ENCODE results near the gene NUMBL. TPM values are rescaled to one million over a fixed set of nuclear protein-coding genes. Genes with fewer than 3 reads are reported as not detected.

The NUMBL gene
- total and polyA plus RNA-seq, 2 of the 13 experiments (the other 11 are each of a cell fraction or from before 2014, with no cell fraction given): 0.49 to 2.3 TPM

DNA sequence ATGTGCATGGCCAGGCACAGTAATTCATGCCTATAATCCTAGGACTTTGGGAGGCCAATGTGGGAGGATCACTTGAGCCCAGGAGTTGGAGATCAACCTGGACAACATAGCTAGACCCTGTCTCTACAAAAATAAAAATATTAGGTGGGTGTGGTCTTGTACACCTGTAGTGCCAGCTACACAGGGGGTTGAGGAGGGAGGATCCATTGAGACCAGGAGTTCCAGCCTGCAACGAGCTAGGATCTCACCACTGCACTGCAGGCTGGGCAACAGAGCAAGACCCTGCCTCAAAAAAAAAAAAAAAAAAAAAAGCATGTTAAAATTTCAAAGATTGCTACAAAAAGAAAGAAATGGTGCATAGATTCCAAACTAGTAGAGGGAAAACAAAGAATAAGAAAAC, 52.1 kb downstream of the NUMBL start:
- POLR2A ChIA-PET: no interaction called here

More for the DNA sequence above, 52.1 kb downstream of the NUMBL start:
- 0% methylated on average over 1 of the region's 1 CpG for WGBS (ENCODE audit: low lambda C conversion rate)
- no peaks in the 10 kb centered on the region for H3K9me3 ChIP-seq (ENCODE audit: low read length)
- TF ChIP-seq ZNF557 (CRISPR knock-in tag; IDR thresholded peaks at IDR 0.05) (no peak), RFXAP (CRISPR knock-in tag; IDR thresholded peaks at IDR 0.05; ENCODE audit: borderline replicate concordance) (no peak), ZNF17 (CRISPR knock-in tag; IDR thresholded peaks at IDR 0.05) (no peak), TCF7L2 (IDR thresholded peaks at IDR 0.05; ENCODE audit: low read depth, low read length) (no peak), ETV5 (CRISPR knock-in tag; IDR thresholded peaks at IDR 0.05; ENCODE audit: borderline replicate concordance) (no peak), IRX3 (CRISPR knock-in tag; IDR thresholded peaks at IDR 0.05; ENCODE audit: borderline replicate concordance, low read depth) (no peak), TRIM24 (CRISPR knock-in tag; IDR thresholded peaks at IDR 0.05) (no peak), KLF12 (CRISPR knock-in tag; IDR thresholded peaks at IDR 0.05; ENCODE audit: borderline replicate concordance) (no peak), ZFYVE20 (CRISPR knock-in tag; IDR thresholded peaks at IDR 0.05; ENCODE audit: borderline replicate concordance, low read depth) (no peak), ZNF143 (CRISPR knock-in tag; IDR thresholded peaks at IDR 0.05) (no peak), MEIS2 (CRISPR knock-in tag; IDR thresholded peaks at IDR 0.05) (no peak), MED1 (CRISPR knock-in tag; IDR thresholded peaks at IDR 0.05) (no peak)
- TF ChIP-seq, protein P1, sequence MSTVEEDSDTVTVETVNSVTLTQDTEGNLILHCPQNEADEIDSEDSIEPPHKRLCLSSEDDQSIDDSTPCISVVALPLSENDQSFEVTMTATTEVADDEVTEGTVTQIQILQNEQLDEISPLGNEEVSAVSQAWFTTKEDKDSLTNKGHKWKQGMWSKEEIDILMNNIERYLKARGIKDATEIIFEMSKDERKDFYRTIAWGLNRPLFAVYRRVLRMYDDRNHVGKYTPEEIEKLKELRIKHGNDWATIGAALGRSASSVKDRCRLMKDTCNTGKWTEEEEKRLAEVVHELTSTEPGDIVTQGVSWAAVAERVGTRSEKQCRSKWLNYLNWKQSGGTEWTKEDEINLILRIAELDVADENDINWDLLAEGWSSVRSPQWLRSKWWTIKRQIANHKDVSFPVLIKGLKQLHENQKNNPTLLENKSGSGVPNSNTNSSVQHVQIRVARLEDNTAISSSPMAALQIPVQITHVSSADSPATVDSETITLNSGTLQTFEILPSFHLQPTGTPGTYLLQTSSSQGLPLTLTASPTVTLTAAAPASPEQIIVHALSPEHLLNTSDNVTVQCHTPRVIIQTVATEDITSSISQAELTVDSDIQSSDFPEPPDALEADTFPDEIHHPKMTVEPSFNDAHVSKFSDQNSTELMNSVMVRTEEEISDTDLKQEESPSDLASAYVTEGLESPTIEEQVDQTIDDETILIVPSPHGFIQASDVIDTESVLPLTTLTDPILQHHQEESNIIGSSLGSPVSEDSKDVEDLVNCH (CRISPR knock-in tag; IDR thresholded peaks at IDR 0.05): no peak
- TF ChIP-seq, protein P2, sequence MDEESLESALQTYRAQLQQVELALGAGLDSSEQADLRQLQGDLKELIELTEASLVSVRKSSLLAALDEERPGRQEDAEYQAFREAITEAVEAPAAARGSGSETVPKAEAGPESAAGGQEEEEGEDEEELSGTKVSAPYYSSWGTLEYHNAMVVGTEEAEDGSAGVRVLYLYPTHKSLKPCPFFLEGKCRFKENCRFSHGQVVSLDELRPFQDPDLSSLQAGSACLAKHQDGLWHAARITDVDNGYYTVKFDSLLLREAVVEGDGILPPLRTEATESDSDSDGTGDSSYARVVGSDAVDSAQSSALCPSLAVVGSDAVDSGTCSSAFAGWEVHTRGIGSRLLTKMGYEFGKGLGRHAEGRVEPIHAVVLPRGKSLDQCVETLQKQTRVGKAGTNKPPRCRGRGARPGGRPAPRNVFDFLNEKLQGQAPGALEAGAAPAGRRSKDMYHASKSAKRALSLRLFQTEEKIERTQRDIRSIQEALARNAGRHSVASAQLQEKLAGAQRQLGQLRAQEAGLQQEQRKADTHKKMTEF (CRISPR knock-in tag; IDR thresholded peaks at IDR 0.05): no peak
- TF ChIP-seq, protein P3, sequence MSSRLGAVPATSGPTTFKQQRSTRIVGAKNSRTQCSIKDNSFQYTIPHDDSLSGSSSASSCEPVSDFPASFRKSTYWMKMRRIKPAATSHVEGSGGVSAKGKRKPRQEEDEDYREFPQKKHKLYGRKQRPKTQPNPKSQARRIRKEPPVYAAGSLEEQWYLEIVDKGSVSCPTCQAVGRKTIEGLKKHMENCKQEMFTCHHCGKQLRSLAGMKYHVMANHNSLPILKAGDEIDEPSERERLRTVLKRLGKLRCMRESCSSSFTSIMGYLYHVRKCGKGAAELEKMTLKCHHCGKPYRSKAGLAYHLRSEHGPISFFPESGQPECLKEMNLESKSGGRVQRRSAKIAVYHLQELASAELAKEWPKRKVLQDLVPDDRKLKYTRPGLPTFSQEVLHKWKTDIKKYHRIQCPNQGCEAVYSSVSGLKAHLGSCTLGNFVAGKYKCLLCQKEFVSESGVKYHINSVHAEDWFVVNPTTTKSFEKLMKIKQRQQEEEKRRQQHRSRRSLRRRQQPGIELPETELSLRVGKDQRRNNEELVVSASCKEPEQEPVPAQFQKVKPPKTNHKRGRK (CRISPR knock-in tag; IDR thresholded peaks at IDR 0.05): no peak
- no peak overlapping the region for H3K27ac ChIP-seq (ENCODE audit: extremely low read length, insufficient read depth, low read length)
- H4K20me1 ChIP-seq (ENCODE audit: insufficient read depth, low read length): no peaks in the 10 kb centered on the region
- no peak overlapping the region for H2AFZ ChIP-seq (ENCODE audit: low read length)
- no peak overlapping the region for H3K4me2 ChIP-seq (ENCODE audit: low read depth, low read length)
- H3K4me1 ChIP-seq (ENCODE audit: insufficient read depth, low read length): no peaks in the 10 kb centered on the region
- intact Hi-C loops (cut with micrococcal nuclease; ENCODE audit: unreplicated experiment): loop anchor here (10.0 kb wide), 1 partner anchor 94 kb away; no protein-coding TSS in a partner anchor
- ATAC-seq: no peak
- CTCF ChIA-PET (ENCODE audit: low intra/inter-chr PET ratio, low total read pairs): no interaction called here
- no peak overlapping the region for H3K9ac ChIP-seq (ENCODE audit: insufficient read depth, low read depth, low read length)
- FAIRE-seq: no peak
- H3K4me3 ChIP-seq (replicated peaks in 1 of 3; ENCODE audit: insufficient read depth in 1 of 3, low read depth in 2 of 3, low read length in 3 of 3): no peak overlapping the region
- no peak for DNase-seq (ENCODE audit: low spot score)
- H3K36me3 ChIP-seq (replicated peaks in 1 of 2; ENCODE audit: control insufficient read depth in 1 of 2, insufficient read depth in 2 of 2, low read length in 2 of 2): no peaks in the 10 kb centered on the region
- H3K27me3 ChIP-seq (ENCODE audit: control insufficient read depth in 1 of 2, insufficient read depth in 2 of 2, low read length in 2 of 2): peaks cover 2 to 20% of the 10 kb centered on the region in 2 experiments; a peak in 2 of 5 replicates
- no peaks in the 10 kb centered on the region for H3K79me2 ChIP-seq (ENCODE audit: insufficient read depth, low read length)
- BruUV-seq (replicated peaks): no TSS peak
- in situ Hi-C loops (cut with HindIII; ENCODE audit: extremely low pct_ligation_motif_present, low pct_unique_long_range_greater_than_20kb): no loop called here

All from HepG2 (cell line).